ENCODE results near the gene PIM1.
"Not testable (repeated sequence)": the region's sequence is repeated elsewhere in the genome, so short reads cannot be mapped to it uniquely, and the experiment has no call there.

Gene PIM1

DNA sequence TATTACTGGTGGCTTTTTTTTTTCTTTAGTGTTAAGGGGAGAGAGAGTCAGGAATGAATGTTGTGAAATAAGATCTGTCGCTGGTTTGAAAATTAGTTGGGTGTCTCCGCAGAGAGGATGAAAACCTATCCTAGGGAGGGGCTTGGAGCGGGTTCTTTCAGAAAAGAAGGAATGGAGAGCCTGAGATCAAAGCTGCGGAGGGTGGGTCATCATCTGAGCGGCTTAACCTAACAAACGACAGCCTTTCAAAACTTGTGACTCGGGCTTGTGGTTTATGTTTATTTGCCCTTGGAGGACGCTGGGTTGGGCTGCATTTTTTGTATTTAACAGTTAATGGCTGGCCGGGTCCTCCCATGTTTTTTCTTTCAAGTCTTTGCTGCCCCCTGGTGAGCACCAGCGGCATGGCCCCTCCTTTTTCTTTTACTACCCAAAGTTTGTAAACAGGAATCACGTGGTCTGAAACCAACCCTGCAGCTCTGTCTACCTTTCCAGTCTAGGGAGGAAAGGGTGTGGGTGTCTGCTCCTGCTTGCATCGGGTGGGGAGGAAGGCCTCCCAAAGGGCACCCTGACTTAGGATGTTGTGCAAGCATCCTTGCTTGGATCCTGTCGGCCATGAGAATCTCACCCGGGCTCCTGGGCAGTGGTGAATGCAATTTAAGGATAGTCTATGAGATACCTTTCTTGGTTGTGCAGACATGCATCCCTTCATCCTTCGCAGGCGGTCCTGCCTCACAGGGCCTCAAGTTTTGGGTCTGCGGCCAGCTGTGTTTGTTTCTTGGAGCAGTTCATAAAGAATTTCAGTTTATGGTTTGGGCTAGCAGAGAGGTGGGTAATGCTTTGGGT, 2.2 kb downstream of the PIM1 start:
- peak; percentile 76 for DNase-seq

DNA sequence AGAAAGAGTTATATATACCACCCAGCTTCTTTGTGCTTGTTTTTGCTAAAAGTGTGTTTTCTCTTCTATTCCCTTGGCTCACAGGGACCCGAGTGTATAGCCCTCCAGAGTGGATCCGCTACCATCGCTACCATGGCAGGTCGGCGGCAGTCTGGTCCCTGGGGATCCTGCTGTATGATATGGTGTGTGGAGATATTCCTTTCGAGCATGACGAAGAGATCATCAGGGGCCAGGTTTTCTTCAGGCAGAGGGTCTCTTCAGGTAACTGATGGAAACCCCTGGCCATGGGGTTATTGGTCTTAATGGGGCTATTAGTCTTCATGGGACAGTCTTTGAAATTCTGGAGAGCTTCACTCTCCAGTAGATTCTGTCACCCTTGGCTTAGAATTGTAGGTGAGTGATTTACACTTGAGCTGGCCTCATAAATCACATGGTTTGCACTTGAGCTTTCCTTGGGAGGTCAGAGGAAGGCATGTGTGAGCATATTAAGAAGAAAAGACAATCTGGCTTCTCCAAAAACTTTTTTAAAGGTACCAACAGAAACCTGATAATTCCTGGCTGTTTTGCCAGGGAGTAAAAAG, 3.0 kb downstream of the PIM1 start:
- no peak for DNase-seq

DNA sequence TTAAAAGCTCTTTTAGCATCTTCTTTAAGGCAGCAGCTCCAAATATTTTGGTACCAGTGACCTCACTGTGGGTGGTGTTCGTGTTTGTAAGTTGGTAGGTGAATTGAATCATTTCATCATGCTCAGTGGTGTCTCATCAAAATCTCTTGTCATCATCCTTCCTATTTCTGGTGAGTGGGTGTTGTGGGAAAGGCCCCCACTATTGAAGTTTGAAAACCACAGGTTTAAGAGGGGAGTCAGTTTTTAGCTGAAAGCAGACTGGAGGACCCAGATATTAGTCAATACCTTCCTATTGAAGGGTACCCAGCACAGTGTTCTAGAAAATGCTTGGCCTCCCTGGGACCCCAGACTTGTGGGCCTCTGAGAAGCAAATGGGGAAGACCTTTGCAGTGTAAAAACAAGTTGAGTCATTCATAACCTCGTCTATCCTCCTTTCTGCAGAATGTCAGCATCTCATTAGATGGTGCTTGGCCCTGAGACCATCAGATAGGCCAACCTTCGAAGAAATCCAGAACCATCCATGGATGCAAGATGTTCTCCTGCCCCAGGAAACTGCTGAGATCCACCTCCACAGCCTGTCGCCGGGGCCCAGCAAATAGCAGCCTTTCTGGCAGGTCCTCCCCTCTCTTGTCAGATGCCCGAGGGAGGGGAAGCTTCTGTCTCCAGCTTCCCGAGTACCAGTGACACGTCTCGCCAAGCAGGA, 3.7 kb downstream of the PIM1 start:
- DNase-seq = no peak

DNA sequence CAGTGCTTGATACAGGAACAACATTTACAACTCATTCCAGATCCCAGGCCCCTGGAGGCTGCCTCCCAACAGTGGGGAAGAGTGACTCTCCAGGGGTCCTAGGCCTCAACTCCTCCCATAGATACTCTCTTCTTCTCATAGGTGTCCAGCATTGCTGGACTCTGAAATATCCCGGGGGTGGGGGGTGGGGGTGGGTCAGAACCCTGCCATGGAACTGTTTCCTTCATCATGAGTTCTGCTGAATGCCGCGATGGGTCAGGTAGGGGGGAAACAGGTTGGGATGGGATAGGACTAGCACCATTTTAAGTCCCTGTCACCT, 4.2 kb downstream of the PIM1 start:
- no peak for DNase-seq

DNA sequence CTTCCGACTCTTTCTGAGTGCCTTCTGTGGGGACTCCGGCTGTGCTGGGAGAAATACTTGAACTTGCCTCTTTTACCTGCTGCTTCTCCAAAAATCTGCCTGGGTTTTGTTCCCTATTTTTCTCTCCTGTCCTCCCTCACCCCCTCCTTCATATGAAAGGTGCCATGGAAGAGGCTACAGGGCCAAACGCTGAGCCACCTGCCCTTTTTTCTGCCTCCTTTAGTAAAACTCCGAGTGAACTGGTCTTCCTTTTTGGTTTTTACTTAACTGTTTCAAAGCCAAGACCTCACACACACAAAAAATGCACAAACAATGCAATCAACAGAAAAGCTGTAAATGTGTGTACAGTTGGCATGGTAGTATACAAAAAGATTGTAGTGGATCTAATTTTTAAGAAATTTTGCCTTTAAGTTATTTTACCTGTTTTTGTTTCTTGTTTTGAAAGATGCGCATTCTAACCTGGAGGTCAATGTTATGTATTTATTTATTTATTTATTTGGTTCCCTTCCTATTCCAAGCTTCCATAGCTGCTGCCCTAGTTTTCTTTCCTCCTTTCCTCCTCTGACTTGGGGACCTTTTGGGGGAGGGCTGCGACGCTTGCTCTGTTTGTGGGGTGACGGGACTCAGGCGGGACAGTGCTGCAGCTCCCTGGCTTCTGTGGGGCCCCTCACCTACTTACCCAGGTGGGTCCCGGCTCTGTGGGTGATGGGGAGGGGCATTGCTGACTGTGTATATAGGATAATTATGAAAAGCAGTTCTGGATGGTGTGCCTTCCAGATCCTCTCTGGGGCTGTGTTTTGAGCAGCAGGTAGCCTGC, 4.8 kb downstream of the PIM1 start:
- no peak for DNase-seq

DNA sequence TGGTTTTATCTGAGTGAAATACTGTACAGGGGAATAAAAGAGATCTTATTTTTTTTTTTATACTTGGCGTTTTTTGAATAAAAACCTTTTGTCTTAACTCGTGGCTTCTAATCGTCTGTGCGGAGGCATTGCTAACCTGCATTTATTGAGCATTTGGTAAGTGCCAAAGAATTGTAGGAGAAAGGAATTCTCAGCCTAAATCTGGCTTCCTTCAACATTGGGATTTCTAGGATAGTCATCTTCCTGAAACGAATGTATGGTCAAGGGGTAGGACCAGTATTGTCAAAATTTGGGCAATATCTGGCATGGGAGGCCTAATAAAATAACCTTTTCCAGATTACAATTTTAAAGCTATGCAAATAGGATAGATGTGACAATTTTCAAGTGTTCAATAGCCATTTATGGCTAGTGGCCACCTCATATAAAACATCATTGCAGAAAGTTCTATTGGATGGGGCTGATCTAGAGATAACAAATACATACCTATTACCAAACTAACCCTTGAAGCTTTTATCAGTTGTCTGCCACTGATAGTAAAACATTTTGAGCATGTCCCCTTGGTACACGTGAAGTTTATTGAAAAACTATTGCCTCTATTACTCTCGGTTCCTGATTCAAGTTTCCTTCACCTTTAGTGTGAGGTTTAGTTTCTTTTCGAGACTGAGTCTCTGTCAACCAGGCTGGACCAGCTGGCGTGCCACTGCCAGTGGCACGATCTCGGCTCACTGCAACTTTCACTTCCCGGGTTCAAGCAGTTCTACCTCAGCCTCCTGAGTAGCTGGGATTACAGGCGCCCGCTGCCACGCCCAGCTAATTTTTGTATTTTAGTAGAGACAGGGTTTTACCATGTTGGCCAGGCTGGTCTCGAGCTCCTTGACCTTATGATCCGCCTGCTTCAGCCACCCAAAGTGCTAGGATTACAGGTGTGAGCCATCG, 5.6 kb downstream of the PIM1 start:
- DNase-seq = no peak

DNA sequence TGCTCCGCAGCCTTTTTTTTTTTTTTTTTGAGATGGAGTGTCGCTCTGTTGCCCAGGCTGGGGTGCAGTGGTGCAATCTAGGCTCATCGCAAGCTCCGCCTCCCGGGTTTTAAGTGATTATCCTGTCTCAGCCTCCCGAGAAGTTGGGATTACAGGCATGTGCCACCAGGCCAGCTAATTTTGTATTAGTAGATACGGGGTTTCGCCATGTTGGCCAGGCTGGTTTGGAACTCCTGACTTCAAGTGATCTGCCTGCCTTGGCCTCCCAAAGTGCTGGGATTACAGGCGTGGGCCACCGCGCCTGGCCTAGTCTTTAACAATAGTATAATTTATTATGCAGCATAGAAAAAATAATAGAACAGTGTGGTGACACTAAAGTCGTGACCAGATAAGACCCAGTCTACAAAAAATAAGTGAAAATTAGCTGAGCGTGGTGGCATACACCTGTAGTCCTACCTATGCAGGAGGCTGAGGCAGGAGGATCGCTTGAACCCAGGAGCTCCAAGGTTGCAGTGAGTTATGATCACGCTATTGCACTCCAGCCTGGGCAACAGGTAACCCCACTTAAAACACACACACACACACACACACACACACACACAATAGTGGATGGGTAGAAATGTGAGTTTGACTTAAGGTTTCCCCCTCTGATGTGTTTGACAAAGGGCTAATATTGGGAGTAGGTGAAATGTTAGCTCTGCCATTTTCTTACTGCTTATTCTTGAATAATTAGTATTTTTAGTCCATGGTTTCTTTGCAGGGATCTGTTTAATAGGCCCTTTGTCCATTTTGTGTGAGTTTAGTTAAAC, 6.5 kb downstream of the PIM1 start:
- DNase-seq = no peak

DNA sequence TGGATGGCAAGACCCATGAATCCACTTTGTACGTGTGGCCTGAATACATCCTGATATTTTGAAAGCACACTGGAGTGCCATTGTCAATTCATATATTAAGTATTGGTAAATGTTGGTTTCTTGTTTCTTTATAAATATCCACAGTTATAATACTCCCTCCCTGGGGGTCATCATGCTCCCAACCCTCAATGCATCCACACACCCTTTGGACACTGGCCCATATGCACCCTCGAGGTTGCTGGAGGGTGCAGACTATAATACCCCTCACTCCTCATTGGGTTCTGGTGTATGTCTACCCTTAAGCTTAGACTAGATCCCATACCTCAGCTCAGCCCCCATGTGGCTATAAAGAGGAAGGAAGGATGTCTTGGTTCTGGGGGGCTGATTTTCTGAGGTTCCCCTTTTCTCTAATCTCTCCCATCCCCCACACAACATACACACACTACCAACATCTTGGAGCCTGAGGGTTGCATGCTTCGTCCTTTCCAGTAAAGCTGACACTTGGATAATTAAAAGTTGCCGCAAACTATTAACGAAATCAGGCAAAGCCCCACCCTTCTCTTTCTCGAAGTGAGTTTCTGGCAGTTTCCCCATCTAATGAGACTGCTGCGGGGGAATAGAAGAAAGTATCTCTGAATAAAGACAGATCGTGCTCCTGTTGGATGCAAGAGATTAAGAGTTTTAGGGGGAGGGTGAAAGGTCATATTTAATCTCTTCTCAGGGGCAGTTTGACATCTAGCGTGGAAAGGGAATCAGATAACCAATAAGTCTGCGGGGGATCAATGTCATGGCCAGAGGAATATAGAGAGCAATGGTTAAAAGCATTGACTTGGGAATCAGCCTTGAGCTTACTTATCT, 7.4 kb downstream of the PIM1 start:
- DNase-seq = no peak

DNA sequence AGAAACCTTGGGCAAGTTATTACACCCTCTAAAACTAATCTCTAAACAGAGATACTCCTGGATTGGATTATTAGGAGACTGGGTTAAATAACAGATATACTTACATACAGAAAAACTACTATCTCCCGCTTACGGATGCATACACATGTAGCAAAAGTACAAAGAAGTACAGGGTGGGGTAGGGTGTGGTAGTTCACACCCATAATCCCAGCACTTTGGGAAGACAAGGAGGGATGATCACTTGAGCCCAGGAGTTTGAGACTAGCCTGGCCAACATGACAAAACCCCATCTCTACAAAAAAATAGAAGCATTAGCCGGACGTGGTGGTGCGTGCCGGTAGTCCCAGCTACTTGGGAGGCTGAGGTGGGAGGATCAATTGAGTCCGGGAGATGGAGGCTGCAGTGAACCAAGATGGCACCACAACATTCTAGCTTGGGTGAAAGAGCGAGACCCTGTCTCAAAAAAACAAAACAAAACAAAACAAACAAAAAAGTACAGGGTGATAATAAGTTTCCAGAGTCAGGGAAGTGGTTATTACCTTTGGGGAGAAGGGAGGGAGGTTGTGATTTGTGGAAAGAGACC, 8.1 kb downstream of the PIM1 start:
- DNase-seq = no peak

DNA sequence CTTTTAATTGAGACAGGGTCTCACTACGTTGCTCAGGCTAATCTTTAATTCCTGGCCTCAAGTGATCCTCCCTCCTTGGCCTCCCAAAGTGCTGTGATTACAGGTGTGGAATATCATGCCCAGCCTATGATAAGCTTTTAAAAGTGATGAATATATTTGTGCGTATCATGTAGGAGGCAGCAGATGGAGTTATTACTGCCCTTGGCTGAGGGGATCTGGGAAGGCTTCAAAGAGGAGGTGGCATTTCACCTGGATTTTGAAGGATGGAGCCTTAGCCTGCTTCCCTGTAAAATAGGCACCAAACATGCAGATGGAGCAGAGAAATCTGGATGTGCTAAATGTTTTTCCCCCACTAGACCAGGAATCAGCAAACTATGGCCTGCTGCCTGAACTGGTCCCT, 10.1 kb downstream of the PIM1 start:
- DNase-seq = no peak

DNA sequence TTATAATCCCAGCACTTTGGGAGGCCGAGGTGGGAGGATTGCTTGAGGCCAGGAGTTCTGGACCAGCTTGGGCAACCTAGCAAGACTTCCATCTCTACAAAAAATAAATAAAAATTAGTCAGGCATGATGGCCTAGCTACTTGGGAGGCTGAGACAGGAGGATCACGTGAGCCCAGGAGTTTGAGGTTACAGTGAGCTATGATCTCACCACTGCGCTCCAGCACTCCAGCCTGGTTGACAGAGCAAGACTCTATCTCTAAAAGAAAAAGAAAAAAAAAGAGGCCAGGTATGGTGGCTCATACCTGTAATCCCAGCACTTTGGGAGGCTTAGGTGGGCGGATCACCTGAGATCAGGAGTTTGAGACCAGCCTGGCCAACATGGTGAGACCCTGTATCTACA, 10.7 kb downstream of the PIM1 start:
- not testable (repeated sequence) for DNase-seq

DNA sequence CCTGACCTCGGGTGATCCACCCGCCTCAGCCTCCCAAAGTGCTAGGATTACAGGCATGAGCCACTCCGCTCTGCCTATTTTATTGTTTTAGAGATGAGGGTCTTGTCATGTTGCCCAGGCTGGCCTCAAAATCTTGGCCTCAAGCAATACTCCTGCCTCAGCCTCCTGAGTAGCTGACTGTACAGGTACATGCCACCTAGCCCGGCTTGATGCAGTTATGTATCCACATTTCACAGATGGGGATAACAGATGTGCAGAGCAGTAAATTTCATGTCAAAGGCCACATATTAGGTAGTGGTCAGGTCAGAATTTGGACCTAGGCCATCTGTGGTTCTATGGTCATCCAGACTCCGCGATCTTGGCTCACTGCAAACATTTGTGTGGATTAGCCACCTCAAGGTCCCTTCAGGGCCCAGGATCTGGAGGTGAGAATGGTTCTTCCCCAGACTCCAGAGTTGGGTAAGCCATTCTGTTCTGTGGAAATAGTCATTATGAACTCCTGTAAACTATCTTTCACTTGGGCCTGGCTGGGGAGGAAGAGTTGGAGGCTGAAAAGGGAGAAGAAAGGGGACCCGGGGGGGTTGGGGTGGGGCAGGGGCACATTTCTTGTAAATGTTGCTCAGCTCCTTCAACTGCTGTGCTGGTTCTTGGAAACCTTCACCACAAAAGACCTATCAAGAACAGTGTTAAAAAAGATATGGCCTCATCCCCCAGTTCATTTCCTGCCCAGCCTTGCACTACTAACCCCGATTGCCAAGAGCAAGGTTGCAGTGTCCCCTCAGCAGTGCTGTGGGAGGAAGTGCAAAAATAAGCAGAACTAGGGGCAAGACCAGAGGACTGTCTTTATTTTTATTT, 13.0 kb downstream of the PIM1 start:
- DNase-seq = no peak

DNA sequence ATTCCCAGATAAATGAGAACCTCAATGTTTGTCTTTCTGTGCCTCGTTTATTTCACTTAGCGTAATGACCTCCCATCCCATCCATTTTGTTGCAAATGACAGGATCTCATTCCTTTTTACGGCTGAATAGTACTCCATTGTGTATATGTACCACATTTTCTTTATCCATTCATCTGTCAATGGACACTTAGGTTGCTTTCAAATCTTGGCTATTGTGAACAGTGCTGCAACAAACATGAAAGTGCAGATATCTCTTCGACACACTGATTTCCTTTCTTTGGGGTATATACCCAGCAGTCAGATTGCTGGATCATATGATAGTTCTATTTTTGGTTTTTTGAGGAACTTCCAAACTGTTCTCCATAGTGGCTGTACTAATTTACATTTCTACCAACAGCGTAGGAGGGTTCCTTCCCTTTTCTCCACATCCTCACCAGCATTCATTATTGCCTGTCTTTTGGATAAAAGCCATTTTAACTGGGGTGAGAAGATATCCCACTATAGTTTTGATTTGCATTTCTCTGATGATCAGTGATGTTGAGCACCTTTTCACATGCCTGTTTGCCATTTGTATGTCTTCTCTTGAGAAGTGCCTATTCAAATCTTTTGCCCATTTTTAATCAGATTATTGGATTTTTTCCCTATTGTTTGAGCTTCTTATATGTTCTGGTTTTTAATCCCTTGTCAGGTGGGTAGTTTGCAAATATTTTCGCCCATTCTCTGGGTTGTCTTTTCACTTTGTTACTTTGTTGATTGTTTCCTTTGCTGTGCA, 16.2 kb downstream of the PIM1 start:
- not testable (repeated sequence) for DNase-seq

DNA sequence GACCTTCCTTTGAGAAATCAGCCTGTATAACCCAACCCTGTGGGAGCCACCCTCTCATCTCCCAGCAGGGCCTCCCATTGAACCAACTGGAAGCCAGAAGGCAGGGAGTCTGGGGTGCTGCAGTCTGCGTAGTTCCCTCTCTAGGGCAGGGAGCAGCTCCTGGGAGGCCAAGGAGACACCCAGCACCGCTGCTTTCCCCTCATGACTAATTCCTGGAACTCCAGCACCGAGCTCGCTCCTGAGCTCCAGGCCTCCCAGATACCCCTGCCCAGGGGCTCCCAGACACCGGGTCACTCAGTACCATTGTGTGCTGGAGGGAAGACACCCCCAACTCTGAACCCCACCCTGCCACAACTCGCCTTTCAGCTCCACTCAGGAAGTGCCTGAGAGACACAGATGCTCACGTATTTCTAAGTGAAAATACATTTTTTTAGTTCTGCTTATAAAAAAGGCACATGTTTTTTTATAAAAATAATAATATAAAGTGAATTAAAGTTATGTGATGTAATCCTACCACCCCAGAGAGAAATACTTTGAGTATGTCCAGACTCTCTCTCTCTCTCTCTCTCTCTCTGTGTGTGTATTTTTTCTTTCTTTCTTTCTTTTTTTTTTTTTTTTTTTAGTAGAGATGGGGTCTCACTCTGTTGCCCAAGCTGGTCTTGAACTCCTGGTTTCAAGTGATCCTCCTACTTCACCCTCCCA, 17.5 kb downstream of the PIM1 start:
- DNase-seq = no peak

DNA sequence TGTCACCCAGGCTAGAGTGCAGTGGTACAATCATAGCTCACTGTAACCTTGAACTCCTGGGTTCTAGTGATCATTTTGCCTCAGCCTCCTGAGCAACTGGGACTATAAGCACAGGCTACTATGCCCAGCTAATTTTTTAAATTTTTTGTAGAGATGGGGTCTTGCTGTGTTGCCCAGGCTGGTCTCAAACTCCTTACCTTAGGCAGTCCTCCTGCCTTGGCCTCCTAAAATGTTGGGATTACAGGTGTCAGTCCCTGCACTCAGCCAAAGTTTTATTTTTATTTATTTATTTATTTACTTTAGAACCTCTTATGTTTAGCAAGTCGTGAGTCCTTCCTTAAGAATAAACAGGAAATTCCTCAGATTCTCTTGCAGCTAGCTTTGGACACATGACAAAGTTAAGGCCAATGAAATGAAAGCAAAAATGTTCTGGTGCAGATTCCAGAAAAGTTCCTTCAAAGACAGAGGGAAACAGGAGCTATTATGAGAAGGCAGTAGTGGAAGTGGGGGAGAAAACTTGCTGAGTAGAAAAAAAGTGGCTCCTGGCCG, 19.1 kb downstream of the PIM1 start:
- no peak for DNase-seq

DNA sequence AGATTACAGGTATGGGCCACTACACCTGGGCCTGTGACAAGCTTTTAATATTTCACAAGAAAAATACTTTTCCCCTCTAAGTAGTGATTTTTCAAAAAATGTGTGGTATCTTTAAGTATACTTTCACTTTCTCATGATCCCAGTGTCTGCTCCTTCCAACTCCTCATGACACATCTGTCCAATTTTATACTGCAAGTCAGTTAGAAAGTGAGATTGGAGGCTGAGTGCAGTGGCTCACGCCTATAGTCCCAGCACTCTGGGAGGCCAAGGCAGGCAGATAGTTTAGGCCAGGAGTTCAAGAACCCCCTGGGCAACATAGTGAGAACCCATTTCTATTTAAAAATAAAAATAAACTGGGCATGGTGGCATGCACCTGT, 20.2 kb downstream of the PIM1 start:
- no peak for DNase-seq

DNA sequence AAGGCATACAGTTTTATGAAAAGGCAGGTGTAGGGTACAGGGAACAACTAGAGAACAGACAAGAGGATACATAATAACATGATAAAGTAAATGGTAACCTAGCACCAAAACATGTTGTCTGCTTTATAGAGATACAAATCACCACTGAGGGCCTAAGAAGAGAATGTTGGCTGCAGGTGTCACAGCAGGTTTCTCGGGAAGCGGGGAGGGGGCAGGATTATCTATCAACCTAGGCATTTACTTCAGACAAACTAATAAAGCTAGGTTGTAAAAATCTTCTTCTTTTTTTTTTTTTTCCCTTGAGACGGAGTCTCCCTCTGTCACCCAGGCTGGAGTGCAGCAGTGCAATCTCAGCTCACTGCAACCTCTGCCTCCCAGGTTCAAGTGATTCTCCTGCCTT, 22.7 kb downstream of the PIM1 start:
- DNase-seq = peak; percentile 42
